ENCODE measurements around the gene CSRNP3. TPM values are rescaled to one million over a fixed set of nuclear protein-coding genes. Genes with fewer than 3 reads are reported as not detected.

Gene CSRNP3
- polyA plus RNA-seq, 1 donor (not counting 4 experiments of a cell fraction or from before 2014, with no cell fraction given) = 0.87 TPM

GRCh38 chr2:165686800-165687199, 217.3 kb downstream of the CSRNP3 start:
- DNase-seq (ENCODE audit: low read depth, low spot score) = no peak
- H3K9me3 ChIP-seq (ENCODE audit: control insufficient read depth, low read depth, low read length) = no peaks in the 10 kb centered on the region
- no peaks in the 10 kb centered on the region for H3K4me1 ChIP-seq (ENCODE audit: control insufficient read depth, extremely low read depth, insufficient read depth, low read length)
- H3K36me3 ChIP-seq (ENCODE audit: control insufficient read depth in 2 of 2, extremely low read depth in 1 of 2, insufficient read depth in 2 of 2, low read length in 2 of 2) = no peaks in the 10 kb centered on the region
- H3K27ac ChIP-seq (ENCODE audit: control insufficient read depth, insufficient read depth, low read length) = no peak overlapping the region
- no peak for FAIRE-seq
- H3K4me3 ChIP-seq (ENCODE audit: control insufficient read depth in 2 of 3, extremely low read depth in 1 of 3, insufficient read depth in 2 of 3, low read depth in 1 of 3, low read length in 3 of 3) = no peak overlapping the region
- TF ChIP-seq CTCF (optimal IDR thresholded peaks at IDR 0.05 in 1 of 3, IDR thresholded peaks at IDR 0.05 in 1 of 3, conservative IDR thresholded peaks at IDR 0.05 in 1 of 3; ENCODE audit: extremely low read depth in 1 of 3, insufficient read depth in 2 of 3, low read length in 3 of 3) = no peak
- no peak for TF ChIP-seq EZH2 (IDR thresholded peaks at IDR 0.05; ENCODE audit: low read length)
- H3K9me1 ChIP-seq (ENCODE audit: control insufficient read depth, extremely low read depth, insufficient read depth, low read length) = no peaks in the 10 kb centered on the region
- no peak overlapping the region for H3K4me2 ChIP-seq (ENCODE audit: control insufficient read depth, extremely low read depth, insufficient read depth, low read depth, low read length)
- dilution Hi-C loops (cut with MboI; ENCODE audit: extremely low pct_ligation_motif_present, low sequenced_read_pairs) = loop anchor here (25.0 kb wide), 1 partner anchor 274 kb away; no protein-coding TSS in a partner anchor
- H2AFZ ChIP-seq (ENCODE audit: control insufficient read depth, low read length) = no peak overlapping the region
- H3K9ac ChIP-seq (ENCODE audit: control insufficient read depth, extremely low read depth, insufficient read depth, low read length) = no peak overlapping the region
- H3K79me2 ChIP-seq (ENCODE audit: control insufficient read depth, insufficient read depth, low read length) = no peaks in the 10 kb centered on the region
- no peaks in the 10 kb centered on the region for H4K20me1 ChIP-seq (ENCODE audit: control insufficient read depth, extremely low read depth, insufficient read depth, low read length)
- H3K27me3 ChIP-seq (ENCODE audit: control insufficient read depth, extremely low read depth, insufficient read depth, low read length) = no peaks in the 10 kb centered on the region

- no peak overlapping the region for H3K4me2 ChIP-seq (ENCODE audit: control insufficient read depth, extremely low read depth, insufficient read depth, low read depth, low read length)
- no peaks in the 10 kb centered on the region for H3K79me2 ChIP-seq (ENCODE audit: control insufficient read depth, insufficient read depth, low read length)
- H3K9ac ChIP-seq (ENCODE audit: control insufficient read depth, extremely low read depth, insufficient read depth, low read length) = no peak overlapping the region
- H4K20me1 ChIP-seq (ENCODE audit: control insufficient read depth, extremely low read depth, insufficient read depth, low read length) = no peaks in the 10 kb centered on the region
- no peaks in the 10 kb centered on the region for H3K36me3 ChIP-seq (ENCODE audit: control insufficient read depth in 2 of 2, extremely low read depth in 1 of 2, insufficient read depth in 2 of 2, low read length in 2 of 2)
- no peak for TF ChIP-seq EZH2 (IDR thresholded peaks at IDR 0.05; ENCODE audit: low read length)
- no peak for TF ChIP-seq CTCF (optimal IDR thresholded peaks at IDR 0.05 in 1 of 3, IDR thresholded peaks at IDR 0.05 in 1 of 3, conservative IDR thresholded peaks at IDR 0.05 in 1 of 3; ENCODE audit: extremely low read depth in 1 of 3, insufficient read depth in 2 of 3, low read length in 3 of 3)
- dilution Hi-C loops (cut with MboI; ENCODE audit: extremely low pct_ligation_motif_present, low sequenced_read_pairs) = loop anchor here (25.0 kb wide), 1 partner anchor 275 kb away; no protein-coding TSS in a partner anchor
- FAIRE-seq (no peak), DNase-seq (ENCODE audit: low read depth, low spot score) (no peak)
- H3K27ac ChIP-seq (ENCODE audit: control insufficient read depth, insufficient read depth, low read length) = no peak overlapping the region
- no peak overlapping the region for H3K4me3 ChIP-seq (ENCODE audit: control insufficient read depth in 2 of 3, extremely low read depth in 1 of 3, insufficient read depth in 2 of 3, low read depth in 1 of 3, low read length in 3 of 3)
- no peaks in the 10 kb centered on the region for H3K9me3 ChIP-seq (ENCODE audit: control insufficient read depth, low read depth, low read length)
- no peaks in the 10 kb centered on the region for H3K27me3 ChIP-seq (ENCODE audit: control insufficient read depth, extremely low read depth, insufficient read depth, low read length)
- no peaks in the 10 kb centered on the region for H3K4me1 ChIP-seq (ENCODE audit: control insufficient read depth, extremely low read depth, insufficient read depth, low read length)
- no peak overlapping the region for H2AFZ ChIP-seq (ENCODE audit: control insufficient read depth, low read length)
- H3K9me1 ChIP-seq (ENCODE audit: control insufficient read depth, extremely low read depth, insufficient read depth, low read length) = no peaks in the 10 kb centered on the region
These were observed 218.0 kb downstream of the CSRNP3 start for GRCh38 chr2:165687426-165688002.
